IgD-negative memory B cell (primary cell): ENCODE results near the gene NR6A1. TPM values are rescaled to one million over a fixed set of nuclear protein-coding genes. Genes with fewer than 3 reads are reported as not detected.
"Not testable (repeated sequence)": the region's sequence is repeated elsewhere in the genome, so short reads cannot be mapped to it uniquely, and the experiment has no call there.

Experiments
- H3K27ac Mint-ChIP-seq, 3 donors: one replicate each; pipeline ENCODE4 v1.8.0; 2020 to 2022; ENCODE audit warnings: mild to moderate bottlenecking in 3 of 3, mixed read lengths in 3 of 3, moderate library complexity in 1 of 3
- H3K27me3 Mint-ChIP-seq: one replicate; pipeline ENCODE4 v1.8.0; 2021; ENCODE audit warnings: mixed read lengths
- H3K36me3 Mint-ChIP-seq: one replicate; pipeline ENCODE4 v1.8.0; 2020; ENCODE audit warnings: mild to moderate bottlenecking, mixed read lengths
- H3K4me1 Mint-ChIP-seq, 3 donors: one replicate each; pipeline ENCODE4 v1.8.0; 2020 to 2022; ENCODE audit warnings: mixed read lengths in 3 of 3, mild to moderate bottlenecking in 1 of 3
- H3K4me3 Mint-ChIP-seq, 4 donors: one replicate each; pipeline ENCODE4 v1.8.0; 2020 to 2022; ENCODE audit warnings: mild to moderate bottlenecking in 4 of 4, mixed read lengths in 4 of 4, moderate library complexity in 3 of 4
- H3K9me3 Mint-ChIP-seq, 3 donors: one replicate each; pipeline ENCODE4 v1.8.0; 2020 to 2021; ENCODE audit warnings: mixed read lengths in 3 of 3, mild to moderate bottlenecking in 1 of 3
- polyA plus RNA-seq: library from polyadenylated mRNA; unstranded; fragments of 300-500 nt; fragmentation: Illumina TruSeq; gene quantifications from one replicate; pipeline ENCODE4 v1.2.3, GENCODE V29; 2021

The NR6A1 gene
- polyA plus RNA-seq, 1 donor from 2014 or later: 0.03 TPM

DNA sequence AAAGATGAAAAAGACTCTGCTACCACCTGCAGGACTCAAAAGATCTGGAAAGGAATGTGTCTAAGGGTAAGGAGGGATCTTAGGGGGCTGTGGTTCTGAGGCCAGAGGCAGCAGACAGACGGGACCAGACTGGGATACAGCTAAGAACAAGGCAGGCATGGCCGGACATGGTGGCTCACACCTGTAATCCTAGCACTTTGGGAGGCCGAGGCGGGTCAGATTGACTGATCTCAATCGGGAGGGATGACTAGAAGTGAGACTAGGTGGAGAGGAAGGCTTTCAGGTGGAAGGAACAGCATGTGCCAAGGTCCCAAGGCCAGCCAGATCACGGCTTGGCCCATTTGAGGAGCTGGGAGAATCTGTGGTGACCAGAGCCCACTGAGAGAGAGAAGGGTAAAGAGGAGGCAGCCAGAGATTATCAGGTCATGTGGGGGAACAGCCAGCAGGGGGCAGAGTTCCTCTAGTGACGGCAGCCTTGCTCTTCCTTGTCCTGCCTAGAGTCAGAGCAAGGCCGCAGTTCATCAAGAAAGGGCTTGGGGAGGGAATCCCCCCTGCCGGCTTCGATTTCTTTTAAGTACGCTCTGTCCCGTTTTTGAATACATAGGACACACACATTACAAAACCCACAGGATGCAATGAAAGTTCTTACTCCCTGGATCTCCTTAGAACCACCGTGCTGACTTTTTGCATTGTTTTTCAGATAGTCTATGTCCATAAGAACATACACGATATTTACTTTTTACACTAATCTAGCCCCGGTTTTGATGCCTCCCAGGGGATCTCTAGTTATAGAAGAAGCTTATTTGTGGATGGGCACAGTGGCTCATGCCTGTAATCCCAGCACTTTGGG, 3.2 kb upstream of the NR6A1 start:
- Mint-ChIP-seq H3K27me3 (peaks cover 19% of the 10 kb centered on the region), H3K9me3 (no peaks in the 10 kb centered on the region), H3K27ac (peak overlapping the region in 2 of 3 donors; percentile 21 to 81), H3K4me3 (peak overlapping the region in 3 of 4 donors; percentile 34 to 89 (median 74)), H3K4me1 (peaks cover 19 to 33% (median 23%) of the 10 kb centered on the region in 3 donors), H3K36me3 (no peaks in the 10 kb centered on the region)

DNA sequence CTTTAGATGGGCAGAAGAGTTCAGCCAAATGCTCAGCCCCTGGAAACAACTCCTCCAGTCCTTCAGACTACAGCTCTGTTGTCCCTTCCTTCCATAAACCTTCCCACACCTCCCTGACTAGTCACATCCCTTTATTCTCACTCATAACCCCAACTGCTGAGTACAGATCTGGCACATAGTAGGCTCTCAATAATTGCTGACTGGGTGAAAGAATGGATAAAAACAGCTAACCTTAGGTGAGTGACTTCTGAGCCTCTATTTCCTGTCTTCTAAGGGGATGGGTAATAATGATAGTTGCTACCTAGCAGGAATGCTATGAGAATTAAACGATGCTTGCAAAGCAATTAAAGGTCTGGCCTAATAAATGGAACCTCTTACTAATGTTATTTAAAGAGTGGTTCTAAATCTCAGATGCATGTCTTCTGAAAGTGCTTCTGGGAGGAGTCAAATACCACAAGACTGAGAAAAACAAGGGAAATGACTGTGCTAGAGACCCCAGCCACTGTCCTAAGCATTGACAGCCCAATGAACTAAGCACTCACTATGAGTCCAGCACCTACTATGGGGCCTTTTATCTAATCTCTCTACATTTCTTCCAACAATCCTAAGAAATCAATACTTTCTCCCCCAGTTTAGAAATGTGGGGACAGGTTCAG, 2.5 kb upstream of the NR6A1 start:
- peaks cover 26% of the 10 kb centered on the region for H3K27me3 Mint-ChIP-seq
- H3K36me3 Mint-ChIP-seq: no peaks in the 10 kb centered on the region
- peak overlapping the region in 1 of 3 donors; percentile 21 for H3K27ac Mint-ChIP-seq
- peak overlapping the region in 1 of 4 donors; percentile 62 for H3K4me3 Mint-ChIP-seq
- H3K9me3 Mint-ChIP-seq: no peaks in the 10 kb centered on the region
- H3K4me1 Mint-ChIP-seq: peaks cover 26 to 36% (median 27%) of the 10 kb centered on the region in 3 donors

DNA sequence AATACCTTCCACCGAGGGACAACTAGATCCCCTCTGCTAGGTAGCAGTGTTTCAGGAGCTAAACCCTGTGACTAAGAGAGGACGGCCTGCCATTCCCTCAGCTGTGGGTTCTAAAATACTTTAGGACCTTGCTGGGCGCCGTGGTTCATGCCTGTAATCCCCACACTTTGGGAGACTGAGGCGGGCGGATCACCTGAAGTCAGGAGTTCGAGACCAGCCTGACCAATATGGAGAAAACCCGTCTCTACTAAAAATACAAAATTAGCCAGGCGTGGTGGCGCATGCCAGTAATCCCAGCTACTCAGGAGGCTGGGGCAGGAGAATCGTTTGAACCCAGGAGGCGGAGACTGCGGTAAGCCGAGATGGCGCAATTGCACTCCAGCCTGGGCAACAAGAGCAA, 1.8 kb upstream of the NR6A1 start:
- peak overlapping the region in 1 of 3 donors; percentile 87 for H3K27ac Mint-ChIP-seq
- H3K4me3 Mint-ChIP-seq: peak overlapping the region in 3 of 4 donors; percentile 64 to 95 (median 87)
- peaks cover 26 to 36% (median 28%) of the 10 kb centered on the region in 3 donors for H3K4me1 Mint-ChIP-seq
- peaks cover 32% of the 10 kb centered on the region for H3K27me3 Mint-ChIP-seq
- not testable (repeated sequence) for H3K36me3 Mint-ChIP-seq, H3K9me3 Mint-ChIP-seq

DNA sequence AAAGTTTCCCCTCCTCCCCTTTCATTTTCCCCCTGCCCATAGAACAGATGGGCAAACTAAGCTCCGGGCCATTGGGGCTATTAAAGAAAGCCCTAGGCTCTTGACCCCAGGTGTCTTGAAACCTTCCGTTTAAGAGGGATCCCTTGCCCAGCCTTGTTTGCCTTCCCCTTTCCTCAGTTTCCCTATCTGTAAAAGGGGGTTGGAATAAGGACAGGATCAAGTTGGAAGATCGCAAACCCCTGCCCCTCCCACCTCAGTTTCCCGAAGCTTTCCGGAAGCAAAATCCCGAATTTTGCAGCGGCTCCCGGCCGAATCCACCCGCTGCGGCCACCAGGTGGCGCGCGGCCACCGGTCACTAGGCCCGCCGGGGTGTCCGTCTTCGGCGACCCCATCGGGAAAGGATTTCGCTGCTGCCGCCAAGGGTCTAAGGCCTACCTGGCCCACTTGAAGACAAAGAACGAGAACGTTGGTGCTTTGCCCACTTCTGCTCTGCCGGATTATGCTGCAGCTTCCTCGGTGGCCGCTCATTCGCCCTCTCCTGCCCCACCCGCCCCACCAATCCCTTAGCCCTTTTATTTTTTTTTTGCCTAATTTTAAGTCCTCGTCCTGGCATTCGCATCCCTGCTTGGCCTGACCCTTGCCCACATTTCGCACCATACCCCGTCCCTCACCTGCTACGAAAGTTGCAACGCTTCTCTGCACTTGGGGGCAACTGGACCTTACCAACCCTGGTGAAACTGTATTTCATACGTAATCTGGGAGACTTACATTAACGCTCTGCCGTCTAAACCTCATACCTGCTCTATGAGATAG, 962 bp upstream of the NR6A1 start:
- Mint-ChIP-seq H3K27me3 (peaks cover 37% of the 10 kb centered on the region), H3K9me3 (no peaks in the 10 kb centered on the region), H3K36me3 (no peaks in the 10 kb centered on the region), H3K4me1 (peaks cover 26 to 36% (median 28%) of the 10 kb centered on the region in 3 donors), H3K4me3 (peak overlapping the region; percentile 87 to 98 (median 94)), H3K27ac (peak overlapping the region; percentile 77 to 96 (median 87))

DNA sequence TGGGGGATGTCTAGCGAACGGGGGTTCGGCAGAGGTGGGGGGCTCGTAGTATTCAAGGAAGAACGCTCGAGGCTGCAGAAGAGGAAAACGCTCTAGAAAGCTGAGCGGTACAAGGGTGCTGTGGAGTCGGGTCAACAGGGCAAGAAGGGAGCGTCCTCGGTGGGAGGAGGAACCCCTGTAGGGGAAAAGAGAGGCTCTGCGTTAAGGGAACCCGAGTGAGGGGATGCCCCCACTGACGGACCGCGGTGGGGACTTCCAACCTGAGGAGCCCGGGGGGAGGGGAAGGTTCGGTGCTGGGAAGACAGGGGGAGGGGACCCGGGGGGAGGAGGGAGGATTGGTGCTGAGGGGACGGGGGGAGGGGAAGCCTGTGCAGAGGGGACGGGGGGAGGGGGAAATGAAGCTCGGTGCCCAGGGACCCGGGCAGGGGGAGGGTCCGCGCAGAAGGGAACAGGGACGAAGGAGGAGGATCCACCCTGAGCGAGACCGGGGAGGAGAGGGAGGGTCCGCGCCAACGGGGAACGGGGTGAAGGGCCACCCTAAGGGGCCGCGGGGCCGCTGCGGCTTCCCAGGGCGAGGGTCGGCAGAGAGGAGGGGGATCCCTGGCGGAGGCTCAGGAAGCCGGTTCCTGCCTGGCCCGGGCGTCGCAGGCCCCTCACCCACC, 621 bp downstream of the NR6A1 start:
- Mint-ChIP-seq H3K4me1 (peaks cover 26 to 28% (median 26%) of the 10 kb centered on the region in 3 donors), H3K27ac (peak overlapping the region; percentile 55 to 92 (median 80)), H3K9me3 (no peaks in the 10 kb centered on the region), H3K27me3 (peaks cover 47% of the 10 kb centered on the region), H3K4me3 (peak overlapping the region; percentile 74 to 95 (median 90)), H3K36me3 (no peaks in the 10 kb centered on the region)

DNA sequence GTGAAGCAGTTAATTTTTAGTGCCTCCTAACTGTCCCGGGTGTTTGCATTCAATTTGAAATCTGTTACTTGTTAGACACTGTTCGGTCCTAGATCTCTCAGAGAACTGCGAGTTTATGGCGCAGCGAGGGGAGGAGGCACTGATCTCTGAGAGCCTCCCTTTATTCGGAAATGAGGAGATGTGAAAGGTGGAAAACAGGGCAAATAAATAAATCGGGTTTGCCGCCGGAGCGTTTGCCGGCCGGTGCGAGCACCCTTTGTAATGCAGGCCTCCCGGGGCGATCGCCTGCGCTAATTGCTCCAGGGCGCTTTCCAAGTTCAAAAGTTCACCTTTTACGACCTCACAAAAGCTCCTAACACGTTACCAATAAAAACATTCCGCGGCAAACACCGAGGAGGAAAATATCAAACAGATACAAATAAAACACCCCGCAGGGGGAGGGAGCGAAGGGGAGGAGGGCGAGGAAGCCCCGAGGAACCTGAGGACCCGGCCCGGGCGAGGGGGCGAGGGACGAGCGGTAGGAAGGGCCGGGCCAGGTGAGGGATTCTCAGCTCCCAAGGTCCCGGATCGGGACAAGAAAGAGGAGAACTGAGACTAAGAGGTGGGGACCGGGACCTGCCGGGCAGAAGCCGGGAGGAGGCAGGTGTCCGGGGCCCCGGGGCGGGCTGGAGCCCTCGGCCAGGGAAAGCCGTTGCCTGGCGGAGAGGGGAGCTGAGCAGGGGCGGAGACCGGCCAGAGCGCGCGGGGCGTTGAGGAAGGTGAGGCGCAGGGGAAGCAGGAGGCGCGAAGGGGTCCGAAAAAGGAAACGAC, 1.4 kb downstream of the NR6A1 start:
- Mint-ChIP-seq H3K27ac (peak overlapping the region; percentile 55 to 92 (median 80)), H3K4me3 (peak overlapping the region; percentile 74 to 95 (median 90)), H3K27me3 (peaks cover 52% of the 10 kb centered on the region), H3K36me3 (no peaks in the 10 kb centered on the region), H3K9me3 (no peaks in the 10 kb centered on the region), H3K4me1 (peaks cover 26 to 32% (median 29%) of the 10 kb centered on the region in 3 donors)

DNA sequence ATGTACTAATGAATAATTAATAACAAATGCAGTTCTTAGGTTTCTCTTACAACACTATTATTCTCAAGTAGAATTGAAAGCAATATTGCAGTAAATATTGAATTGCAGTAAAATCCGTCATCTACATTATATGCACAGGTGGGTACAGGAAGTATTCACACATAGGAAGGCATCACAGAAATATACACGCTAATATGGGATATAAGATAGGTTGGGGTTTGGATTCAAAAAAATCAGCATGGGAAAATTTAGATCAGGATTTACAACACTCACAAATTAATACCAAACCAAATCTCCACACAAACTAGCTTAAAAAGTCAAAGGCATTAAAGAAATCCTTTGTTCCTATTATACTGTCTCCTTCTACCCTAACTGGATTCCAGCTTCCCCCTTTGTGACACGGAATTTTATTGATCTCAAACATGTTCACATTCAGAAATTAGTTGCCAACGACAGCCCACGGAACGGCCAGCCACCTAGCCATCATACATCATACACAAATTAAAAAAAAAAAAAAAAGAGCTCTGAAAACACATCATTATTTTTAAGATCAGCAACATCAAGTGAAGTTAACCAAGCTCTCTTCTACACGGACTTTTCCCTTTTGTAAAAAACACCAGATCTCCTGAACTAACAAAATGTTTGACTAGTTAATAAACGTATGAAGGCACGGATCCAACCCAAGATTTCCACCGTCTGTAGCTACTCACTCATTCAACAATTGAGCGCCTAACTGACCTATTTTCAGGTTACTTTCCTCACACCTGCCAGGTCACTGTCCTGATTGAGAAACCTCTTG, 2.2 kb downstream of the NR6A1 start:
- H3K4me1 Mint-ChIP-seq: peaks cover 22 to 31% (median 28%) of the 10 kb centered on the region in 3 donors
- H3K9me3 Mint-ChIP-seq: no peaks in the 10 kb centered on the region
- no peaks in the 10 kb centered on the region for H3K36me3 Mint-ChIP-seq
- H3K27me3 Mint-ChIP-seq: peaks cover 51% of the 10 kb centered on the region
- H3K4me3 Mint-ChIP-seq: peak overlapping the region; percentile 74 to 95 (median 90)
- peak overlapping the region in 1 of 3 donors; percentile 55 for H3K27ac Mint-ChIP-seq

DNA sequence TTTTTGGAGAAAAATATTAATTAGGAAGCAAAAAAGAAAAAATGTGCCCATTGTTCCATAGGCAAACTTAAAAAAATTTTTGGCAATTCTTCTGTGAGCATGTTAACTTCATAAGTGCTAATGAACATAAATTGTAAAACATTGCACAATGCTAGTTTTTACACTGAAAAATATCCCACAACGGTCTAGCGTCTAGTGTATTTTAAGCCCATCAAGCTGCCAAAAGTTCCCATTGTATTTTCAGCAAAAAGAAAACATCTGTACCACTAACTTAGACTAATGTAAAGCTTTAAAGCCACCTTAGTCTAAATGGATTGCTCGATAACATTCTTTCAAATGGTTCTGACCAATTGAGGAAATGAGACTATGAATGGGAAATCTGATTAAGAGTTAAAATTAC, 2.8 kb downstream of the NR6A1 start:
- peak overlapping the region in 1 of 4 donors; percentile 74 for H3K4me3 Mint-ChIP-seq
- peak overlapping the region in 1 of 3 donors; percentile 55 for H3K27ac Mint-ChIP-seq
- H3K36me3 Mint-ChIP-seq: no peaks in the 10 kb centered on the region
- no peaks in the 10 kb centered on the region for H3K9me3 Mint-ChIP-seq
- peaks cover 52% of the 10 kb centered on the region for H3K27me3 Mint-ChIP-seq
- H3K4me1 Mint-ChIP-seq: peaks cover 22 to 31% (median 28%) of the 10 kb centered on the region in 3 donors

DNA sequence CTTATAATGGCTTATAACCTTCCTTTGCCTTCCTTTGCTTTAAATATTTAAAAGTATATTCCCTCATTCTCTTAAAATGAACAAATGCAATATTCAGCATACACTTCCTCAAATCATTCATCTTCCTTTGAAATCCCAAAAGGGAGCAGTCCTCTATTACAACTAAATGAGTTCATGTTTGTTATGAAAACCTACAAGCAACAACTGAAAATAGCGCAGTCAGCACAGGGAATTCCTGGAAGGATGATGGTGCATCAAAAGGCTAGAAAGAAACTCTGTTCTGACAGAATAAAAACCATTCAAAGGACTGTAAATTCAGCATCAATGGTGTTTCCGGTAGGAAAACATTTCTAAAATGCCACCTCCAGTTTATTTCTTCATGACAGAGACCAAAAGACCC, 3.3 kb downstream of the NR6A1 start:
- H3K9me3 Mint-ChIP-seq: no peaks in the 10 kb centered on the region
- no peak overlapping the region for H3K27ac Mint-ChIP-seq
- no peaks in the 10 kb centered on the region for H3K36me3 Mint-ChIP-seq
- H3K4me1 Mint-ChIP-seq: peaks cover 22 to 31% (median 28%) of the 10 kb centered on the region in 3 donors
- peak overlapping the region in 1 of 4 donors; percentile 25 for H3K4me3 Mint-ChIP-seq
- peaks cover 53% of the 10 kb centered on the region for H3K27me3 Mint-ChIP-seq

DNA sequence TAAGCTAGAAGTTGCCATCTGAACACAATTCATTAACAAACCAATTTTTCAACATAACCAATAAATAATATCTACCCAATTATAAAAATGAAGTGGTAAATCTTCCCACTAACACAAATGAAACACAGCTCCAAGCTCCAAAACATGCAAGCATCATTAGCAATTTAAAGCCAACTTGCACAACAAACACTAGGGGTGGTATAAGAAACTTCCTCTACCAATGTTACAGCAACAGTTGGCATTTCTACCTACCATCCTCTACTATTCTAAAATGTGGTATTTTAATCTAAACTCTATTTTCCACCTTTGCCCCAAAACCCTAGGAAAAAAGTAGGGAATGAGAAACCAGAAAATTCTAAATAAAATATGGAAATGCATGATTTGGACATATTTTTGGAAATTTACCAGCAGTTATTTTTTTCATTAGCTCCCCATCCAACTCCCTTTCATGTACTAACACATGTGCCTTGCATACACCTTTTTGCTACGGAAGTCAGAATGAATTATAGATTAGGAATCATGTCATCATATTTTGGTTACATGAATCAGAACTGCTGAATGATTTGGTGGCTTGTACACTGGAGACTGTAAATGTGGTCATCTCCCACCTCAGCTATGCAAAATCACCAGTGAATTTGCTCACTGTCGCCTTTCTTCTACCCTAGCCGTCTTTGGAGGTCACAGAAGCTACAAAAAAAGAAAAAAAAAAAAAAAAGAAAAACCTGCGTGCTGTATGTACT, 4.1 kb downstream of the NR6A1 start:
- H3K4me1 Mint-ChIP-seq: peaks cover 17 to 31% (median 22%) of the 10 kb centered on the region in 3 donors
- H3K27ac Mint-ChIP-seq: no peak overlapping the region
- H3K27me3 Mint-ChIP-seq: peaks cover 50% of the 10 kb centered on the region
- H3K4me3 Mint-ChIP-seq: no peak overlapping the region
- no peaks in the 10 kb centered on the region for H3K9me3 Mint-ChIP-seq
- no peaks in the 10 kb centered on the region for H3K36me3 Mint-ChIP-seq

DNA sequence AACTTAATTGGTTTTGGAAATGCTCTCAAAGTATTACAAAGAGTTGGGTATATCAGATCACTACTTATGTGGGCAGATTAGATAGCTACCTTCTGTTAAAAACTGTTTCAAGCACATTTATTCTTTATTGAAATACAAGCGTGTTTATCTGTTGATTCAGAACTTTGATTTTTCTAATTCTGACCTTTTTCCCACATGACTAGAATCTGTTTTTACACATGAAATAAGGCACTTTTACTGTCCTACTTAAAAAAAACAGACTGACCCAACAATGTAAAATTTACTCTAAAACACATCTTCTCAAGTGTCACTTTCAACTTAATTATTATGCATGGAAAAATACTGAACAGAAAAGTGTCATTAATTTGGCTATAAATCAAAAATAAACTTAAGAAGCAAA, 4.8 kb downstream of the NR6A1 start:
- no peak overlapping the region for H3K27ac Mint-ChIP-seq
- no peak overlapping the region for H3K4me3 Mint-ChIP-seq
- H3K9me3 Mint-ChIP-seq: no peaks in the 10 kb centered on the region
- peaks cover 50% of the 10 kb centered on the region for H3K27me3 Mint-ChIP-seq
- H3K36me3 Mint-ChIP-seq: no peaks in the 10 kb centered on the region
- peaks cover 14 to 26% (median 19%) of the 10 kb centered on the region in 3 donors for H3K4me1 Mint-ChIP-seq

DNA sequence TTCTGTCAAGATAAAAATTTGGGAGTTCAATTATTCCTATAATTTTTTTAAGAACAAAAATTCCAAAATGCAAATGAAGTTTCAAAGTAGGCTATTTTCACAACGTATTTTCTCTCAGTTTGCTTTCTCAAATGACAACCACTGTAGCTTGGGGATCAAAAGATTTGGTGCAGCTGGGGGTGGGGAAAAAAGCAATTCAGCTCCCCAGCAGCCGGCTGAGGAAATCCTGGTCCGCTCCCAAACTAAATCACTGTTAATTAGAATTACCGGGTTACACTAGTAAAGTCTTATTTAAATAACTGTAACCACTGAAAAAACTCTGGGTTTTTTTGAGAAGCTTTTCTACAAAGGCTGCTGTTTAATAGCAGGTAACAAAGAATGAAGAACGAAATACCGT, 5.7 kb downstream of the NR6A1 start:
- no peak overlapping the region for H3K27ac Mint-ChIP-seq
- peaks cover 12 to 23% (median 17%) of the 10 kb centered on the region in 3 donors for H3K4me1 Mint-ChIP-seq
- no peak overlapping the region for H3K4me3 Mint-ChIP-seq
- peaks cover 50% of the 10 kb centered on the region for H3K27me3 Mint-ChIP-seq
- no peaks in the 10 kb centered on the region for H3K36me3 Mint-ChIP-seq
- no peaks in the 10 kb centered on the region for H3K9me3 Mint-ChIP-seq
